Spleen (tissue), 7 donors: ENCODE measurements around the gene SLC22A23.

Experiments
- CTCF ChIP-seq, 11 experiments: fragments of 200-600 bp in 7 of 11; fragments of 450-650 bp in 4 of 11; sonication (generic) in 4 of 11; IDR thresholded peaks in 8 of 11; conservative IDR thresholded peaks in 3 of 11; 1 replicate in 7 of 11; 2 replicates in 4 of 11; pipeline versions ENCODE4 v1.4.0 to v1.8.0; 2016 to 2021; ENCODE audit warnings: antibody characterized with exemption in 11 of 11, inconsistent platforms in 4 of 11, mild to moderate bottlenecking in 1 of 11
- POLR2A ChIP-seq, 3 donors: fragments of 450-650 bp; IDR thresholded peaks; one replicate each; pipeline ENCODE4 v1.5.1; 2017; ENCODE audit warnings: antibody characterized with exemption in 3 of 3, mild to moderate bottlenecking in 1 of 3
- donor health status: DM: no; HTN: no; CAD: no; lungs with moderate emphysema.
- donor health status: DM: no; HTN: no; CAD: no.
- donor health status: DM: no; HTN: no; CAD: no.

- TF ChIP-seq CTCF (IDR thresholded peaks at IDR 0.05 in 8 of 11, conservative IDR thresholded peaks at IDR 0.05 in 3 of 11) (no peak), POLR2A (IDR thresholded peaks at IDR 0.05) (no peak)
These were observed 93.4 kb downstream of the SLC22A23 start for GRCh38 chr6:3363296-3364025.
